GF-D8 (cell line): ENCODE measurements around the gene LAMA1.
"Not testable (repeated sequence)": the region's sequence is repeated elsewhere in the genome, so short reads cannot be mapped to it uniquely, and the experiment has no call there.

ENCODE experiments used
- DNase-seq: peaks from one replicate; lab custom pipeline; 2025; lab: John Stamatoyannopoulos, UW

LAMA1 gene, protein sequence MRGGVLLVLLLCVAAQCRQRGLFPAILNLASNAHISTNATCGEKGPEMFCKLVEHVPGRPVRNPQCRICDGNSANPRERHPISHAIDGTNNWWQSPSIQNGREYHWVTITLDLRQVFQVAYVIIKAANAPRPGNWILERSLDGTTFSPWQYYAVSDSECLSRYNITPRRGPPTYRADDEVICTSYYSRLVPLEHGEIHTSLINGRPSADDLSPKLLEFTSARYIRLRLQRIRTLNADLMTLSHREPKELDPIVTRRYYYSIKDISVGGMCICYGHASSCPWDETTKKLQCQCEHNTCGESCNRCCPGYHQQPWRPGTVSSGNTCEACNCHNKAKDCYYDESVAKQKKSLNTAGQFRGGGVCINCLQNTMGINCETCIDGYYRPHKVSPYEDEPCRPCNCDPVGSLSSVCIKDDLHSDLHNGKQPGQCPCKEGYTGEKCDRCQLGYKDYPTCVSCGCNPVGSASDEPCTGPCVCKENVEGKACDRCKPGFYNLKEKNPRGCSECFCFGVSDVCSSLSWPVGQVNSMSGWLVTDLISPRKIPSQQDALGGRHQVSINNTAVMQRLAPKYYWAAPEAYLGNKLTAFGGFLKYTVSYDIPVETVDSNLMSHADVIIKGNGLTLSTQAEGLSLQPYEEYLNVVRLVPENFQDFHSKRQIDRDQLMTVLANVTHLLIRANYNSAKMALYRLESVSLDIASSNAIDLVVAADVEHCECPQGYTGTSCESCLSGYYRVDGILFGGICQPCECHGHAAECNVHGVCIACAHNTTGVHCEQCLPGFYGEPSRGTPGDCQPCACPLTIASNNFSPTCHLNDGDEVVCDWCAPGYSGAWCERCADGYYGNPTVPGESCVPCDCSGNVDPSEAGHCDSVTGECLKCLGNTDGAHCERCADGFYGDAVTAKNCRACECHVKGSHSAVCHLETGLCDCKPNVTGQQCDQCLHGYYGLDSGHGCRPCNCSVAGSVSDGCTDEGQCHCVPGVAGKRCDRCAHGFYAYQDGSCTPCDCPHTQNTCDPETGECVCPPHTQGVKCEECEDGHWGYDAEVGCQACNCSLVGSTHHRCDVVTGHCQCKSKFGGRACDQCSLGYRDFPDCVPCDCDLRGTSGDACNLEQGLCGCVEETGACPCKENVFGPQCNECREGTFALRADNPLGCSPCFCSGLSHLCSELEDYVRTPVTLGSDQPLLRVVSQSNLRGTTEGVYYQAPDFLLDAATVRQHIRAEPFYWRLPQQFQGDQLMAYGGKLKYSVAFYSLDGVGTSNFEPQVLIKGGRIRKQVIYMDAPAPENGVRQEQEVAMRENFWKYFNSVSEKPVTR (N-terminal part only)

DNA sequence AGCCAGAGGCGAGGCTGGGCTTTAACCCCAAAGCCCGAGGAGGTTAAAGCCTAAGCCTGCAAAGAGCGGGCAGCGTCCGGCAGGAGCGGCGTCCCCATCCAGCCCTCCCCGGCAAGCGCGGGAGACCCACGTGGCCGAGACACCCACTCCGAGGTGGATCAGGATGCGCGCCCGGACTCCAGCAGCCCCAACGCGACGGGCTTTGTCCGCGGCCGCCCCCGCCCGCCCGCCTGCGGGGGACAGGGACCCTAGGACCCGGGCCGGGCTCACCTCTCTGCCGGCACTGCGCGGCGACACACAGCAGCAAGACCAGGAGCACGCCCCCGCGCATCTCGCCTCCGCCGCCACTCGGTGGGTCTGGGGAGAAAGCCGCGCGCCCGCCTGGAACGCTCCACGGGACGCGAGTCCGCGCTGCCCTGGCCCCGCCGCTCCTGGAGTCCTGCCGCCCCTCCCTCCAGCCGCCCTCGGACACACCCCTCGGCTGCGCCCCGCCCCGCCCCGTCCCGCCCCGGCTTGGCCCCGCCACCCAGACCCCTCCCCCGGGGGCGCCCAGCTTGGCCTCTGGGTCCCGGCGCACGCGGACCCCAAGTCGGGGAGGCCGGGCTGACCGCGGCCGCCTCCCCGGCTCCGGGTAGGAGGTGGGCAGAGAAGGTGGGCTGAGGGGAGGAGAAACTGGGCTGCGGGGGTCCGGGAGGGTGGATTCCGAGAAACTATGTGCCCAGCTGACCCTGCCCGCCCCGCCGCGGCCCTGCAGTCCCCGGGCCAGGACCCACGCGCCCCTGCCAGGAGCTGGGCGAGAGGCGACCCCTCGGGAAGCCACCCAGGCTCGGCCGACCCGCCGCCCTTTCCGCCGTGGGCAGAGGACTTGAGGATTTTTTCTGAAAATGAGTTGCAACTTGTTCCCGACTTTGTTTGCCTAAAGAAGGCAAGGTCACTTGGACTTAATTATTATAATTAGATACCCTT, at the start of gene LAMA1:
Gene LAMA1 (minus strand): TSS at position 408 of the 966 bp plus-strand sequence. CDS start 77 bp downstream, at position 331.
- DNase-seq = no peak

DNA sequence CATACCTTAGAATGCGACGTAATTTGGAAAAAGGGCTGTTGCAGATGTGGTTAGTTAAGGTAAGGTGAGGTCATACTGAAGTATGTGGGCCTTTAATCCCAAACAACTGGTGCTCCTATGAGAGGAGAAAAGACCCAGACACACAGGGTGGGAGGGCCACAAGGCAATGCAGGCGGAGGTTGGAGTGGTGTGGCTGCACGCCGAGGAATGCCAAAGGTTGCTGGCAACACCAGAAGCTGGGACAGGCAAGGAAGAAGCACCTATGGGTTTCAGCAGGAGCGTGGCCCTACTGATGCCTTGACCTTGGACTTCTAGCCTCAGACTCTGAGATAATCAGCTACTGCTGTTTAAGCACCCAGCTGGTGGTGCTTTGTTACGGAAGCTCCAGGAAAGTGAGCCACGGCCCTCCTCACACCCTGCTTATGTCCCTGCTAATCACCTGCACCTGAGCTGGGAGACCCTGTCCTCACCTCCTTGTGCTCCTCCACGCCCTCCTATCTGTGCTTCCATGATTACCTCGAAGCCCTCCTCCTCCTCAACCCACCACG, 48.3 kb upstream of the LAMA1 start:
- no peak for DNase-seq

DNA sequence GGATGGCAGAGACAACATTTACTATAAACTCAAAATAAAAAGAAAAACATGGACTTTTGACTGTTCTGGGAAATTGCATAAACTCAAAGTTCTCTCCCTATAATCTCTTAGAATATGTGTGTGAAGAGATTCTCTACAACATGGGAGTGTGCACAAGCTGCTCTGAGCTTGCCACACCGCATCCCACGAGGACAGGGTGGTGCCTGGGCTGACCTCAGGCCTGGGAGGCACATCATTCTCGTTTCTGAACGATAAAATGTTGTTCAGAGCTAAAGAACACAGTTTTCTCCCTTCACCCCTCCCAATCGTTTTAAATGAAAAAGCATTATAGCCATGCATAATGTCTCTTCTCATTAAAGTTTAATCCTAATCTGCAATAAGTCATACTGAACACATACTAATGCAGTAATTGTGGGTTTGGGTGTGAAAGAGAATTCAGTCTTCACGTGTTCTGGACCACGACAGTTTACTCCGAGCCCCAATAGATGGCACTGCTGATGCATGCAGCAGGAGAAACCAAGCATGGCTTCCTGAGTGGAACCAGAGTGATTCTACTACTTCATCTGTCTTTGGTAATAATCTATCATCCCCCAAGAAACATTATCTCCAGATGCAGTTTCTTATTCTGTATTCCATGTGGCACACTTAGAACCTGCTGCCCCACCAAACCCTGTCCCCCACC, 46.9 kb upstream of the LAMA1 start:
- no peak for DNase-seq

DNA sequence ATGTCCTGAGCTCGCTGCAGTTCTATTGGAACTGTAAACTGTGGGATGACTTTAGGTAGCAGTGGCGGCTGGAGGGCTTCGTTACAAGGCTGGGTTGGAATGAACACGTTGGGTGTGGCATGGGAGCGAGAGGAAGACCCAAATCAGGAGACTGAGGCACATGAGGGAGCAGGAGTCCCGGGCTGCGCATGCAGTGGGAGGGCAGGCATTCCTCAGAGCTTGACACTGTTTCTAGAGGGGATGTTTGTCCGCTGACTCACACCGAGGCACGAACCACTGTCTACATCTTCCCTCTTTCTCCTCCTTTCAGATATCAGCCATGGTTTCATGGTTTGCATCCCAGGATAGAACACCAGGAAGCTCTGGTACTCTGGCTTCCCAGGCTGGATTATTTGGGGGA, 40.6 kb upstream of the LAMA1 start:
- DNase-seq = no peak

DNA sequence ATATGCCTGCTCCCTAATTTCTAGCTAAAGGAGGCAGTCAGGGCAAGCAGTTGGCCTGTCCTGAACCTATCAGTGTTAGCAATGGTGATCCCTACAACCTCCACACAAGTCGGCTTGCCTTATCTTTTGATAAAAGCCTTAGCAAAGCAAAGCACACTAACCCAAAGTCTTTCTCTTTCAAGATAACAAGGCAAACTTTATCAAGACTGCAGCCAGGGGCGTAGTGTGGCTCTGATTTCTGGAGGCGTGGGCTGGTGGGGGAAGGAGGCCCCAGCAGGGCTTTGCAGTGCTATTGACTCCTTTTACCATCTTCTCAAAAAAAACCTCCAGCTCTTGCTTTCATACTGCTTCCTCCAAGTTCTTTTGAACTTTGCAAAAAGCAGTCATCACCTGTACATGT, 40.2 kb upstream of the LAMA1 start:
- no peak for DNase-seq

DNA sequence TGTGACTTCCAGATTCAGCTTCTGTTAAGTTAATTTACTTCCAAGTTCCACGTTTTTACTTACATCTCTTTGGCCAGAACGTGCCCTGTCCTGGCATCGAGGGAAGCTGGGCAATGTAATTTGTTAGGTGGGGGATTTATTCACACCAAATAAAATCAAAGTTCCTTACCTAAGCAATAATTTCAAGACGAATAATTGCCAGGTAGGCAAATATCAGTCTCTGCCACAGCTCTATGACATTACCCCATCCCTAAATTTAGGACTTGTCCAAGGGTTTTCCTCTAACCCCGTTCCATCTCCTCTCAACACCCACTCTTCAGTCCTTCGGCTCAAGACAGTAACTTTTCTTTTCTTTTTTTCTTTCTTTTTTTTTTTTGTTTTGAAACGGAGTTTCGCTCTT, 38.3 kb upstream of the LAMA1 start:
- no peak for DNase-seq

DNA sequence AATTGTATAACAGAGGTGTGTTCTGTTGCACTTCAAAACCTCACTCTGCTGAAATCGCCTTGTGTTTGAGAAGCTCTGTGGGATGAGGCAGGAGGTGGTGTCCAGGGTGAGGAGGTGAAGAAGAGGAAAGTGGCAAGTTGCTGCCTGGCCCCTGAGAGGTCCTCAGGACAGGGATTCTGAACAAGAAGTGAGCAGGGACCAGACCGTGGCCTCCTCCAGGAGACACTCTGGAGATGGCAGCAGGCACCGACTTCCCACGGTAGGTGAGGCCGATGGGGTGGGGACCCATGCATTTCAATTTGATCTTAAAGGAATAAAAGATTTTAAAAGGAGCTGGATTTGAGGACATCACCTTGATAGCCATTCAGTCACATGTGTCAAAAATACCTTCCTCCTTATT, 37.5 kb upstream of the LAMA1 start:
- DNase-seq = no peak

DNA sequence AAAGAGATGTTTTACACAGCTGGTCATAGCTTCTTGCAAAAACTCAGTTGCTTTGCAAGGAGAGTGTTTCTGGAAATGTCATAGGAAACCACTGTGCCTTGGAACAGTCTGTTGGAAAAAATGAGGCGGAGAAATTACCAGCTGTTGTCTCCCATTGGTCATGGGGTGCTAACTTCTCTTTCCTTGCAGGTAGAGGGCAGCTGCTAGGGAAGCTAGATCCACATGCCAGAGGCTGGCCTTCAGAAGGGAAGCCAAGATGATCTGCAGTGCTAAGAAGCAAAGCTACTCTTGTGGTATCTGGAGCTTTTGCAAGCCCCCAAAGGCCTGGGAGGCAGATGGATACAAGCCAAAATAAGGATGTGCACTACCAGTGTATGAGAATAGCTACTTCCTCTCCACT, 34.8 kb upstream of the LAMA1 start:
- DNase-seq = no peak

DNA sequence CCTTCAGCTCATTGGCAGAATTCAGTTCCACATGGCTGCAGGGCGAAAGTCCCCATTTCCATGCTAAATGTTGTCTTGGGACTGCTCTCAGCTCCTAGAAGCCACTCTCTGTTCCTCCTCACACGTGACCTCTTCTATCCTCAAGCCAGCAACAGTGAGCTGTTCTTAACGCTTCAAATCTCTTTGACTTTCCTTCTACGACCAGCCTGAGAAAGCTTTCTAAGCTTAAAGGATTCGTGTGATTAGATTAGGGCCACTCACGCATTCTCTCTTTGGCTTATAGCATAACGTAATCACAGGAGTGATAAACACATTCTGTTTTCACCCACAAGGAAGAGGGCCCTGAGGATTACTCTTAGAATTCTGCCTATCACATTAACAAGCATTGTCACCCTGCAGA, 29.8 kb upstream of the LAMA1 start:
- DNase-seq = no peak

DNA sequence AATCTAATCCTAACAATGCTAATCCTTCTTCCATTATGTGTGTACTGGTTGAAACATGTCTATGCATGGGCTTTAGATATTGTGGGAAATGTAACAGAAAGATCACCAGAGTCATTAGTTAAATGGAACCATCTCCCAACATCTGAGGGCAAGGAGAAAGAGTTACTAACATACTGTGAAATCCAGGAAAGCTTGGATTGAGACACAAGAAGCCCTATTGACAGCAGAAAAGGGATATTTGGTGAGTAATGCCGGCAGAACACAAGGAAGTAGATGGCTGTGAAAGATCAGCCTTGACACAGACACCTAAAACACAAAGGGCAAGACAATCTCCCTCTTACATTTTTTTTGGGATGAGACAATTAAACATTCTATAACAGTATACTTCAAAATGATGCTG, 28.5 kb upstream of the LAMA1 start:
- DNase-seq = no peak

DNA sequence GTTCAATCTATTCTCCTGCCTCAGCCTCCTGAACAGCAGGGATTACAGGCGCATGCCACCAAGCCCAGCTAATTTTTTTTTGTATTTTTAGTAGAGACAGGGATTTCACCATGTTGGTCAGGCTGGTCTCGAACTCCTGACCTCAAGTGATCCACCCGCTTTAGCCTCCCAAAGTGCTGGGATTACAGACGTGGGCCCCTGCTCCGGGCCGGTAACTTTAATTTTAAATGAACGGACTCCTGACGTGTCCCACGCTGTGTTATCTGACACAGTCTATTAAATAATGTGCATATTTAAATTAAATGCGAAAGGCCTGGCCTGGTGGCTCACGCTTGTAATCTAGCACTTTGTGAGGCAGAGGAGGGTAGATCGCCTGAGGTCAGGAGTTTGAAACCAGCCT, 27.3 kb upstream of the LAMA1 start:
- not testable (repeated sequence) for DNase-seq

DNA sequence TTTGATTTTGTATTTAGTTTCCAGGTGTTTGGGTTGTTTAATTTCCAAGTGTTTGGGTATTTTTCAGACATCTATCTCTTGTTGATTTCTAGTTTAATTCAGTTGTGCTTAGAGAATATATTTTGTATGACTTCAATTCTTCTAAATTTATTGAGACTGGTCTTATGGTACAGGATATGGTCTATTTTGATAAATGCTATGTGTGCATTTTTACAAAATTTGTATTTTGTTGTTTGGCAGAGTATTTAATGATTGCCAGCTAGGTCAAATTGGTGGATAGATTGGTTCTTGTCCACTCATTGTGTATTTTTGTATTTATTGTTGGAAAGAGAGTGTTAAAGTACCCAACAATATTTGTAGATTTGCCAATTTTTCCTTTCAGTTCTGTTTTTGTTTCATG, 23.7 kb upstream of the LAMA1 start:
- DNase-seq = no peak

DNA sequence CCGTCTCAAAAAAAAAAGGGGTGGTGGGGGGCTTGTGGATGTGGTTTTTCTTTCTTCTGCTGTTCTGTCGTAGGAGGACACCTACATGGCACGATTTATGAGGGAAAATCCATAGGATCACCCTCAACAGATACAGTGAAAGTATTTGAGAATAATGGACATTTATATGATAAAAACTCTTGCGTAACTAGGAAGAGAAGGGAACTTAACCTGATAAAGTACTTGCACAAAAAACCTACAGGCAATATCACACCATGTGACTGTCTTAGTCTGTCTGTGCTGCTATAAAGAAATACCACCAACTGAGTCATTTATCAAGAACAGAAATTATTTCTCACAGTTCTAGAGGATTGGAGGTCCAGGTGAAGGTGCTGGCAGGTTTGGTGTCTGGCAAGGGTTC, 21.8 kb upstream of the LAMA1 start:
- no peak for DNase-seq

DNA sequence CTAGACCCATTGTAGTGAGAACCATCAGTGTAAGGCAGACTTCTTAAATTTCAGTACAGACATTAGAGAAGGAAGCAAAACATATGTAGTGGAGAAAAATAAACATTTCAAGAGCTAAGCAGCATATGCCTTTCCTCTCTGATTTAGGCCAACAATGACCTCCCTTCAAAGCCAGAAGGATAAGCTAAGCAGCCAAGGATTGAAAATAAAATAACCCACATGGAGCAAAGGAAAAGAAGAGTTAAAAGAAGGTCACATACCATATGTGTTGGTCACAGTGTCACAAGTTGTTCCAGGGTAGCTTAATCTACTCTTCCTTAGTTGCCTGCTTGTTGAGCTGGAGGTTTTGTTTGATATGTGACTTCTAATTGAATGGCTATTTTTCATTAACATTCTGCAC, 15.6 kb upstream of the LAMA1 start:
- DNase-seq = no peak

DNA sequence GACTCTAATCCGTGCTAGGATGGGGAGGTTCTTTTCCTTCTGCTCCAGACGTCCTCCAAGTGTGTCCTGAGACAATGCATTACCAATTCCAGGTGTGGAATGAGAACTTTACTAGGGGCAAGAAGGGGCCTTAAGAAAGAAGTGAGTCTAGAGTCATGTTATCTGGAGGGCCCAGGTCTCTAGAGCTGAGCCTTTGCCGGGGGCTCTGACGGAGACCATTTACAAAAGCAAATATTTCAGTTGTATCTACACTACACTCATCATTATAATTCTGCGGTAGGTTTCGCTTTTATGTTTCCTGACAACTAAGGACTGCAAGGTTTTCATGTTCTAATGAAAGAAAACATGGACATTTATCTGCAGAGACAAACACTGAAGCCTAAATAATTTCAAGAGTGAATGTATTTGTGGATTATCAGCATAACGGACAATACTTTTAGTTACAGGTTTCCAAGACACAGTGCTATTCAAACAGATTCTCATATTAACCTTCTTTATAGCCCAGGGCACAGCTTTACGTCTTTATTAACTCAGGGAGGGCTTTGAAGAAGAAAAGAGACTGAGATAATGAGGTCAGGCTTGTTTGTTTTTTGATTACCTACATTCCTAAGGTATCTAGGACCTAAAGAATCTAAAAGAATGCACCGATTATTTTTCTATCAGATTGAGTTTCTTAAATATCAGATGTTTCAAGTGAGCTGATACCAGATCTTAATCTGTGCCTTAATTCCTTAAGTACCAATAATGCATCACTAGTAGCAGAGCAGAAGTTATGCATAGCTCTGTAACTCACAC, 15.0 kb upstream of the LAMA1 start:
- DNase-seq = no peak

DNA sequence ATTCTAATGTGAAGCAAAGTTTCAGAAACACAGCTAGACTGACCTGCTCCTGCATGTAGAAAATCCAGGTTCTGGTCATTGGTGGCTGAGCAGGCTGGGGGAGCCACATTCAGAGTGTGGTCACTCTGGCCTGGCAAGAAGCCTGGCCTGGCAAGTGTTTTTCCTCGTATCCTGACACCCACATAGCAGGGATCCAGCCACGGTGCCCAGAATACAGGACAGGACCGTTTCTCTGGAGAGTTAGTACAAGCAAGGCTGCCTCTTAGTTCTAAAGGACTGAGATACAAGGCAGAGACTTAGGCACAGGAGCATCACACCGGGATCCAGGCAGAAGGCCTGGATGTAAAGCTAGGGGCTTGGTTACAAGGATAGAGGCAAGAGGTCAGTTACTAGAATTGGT, 4.8 kb upstream of the LAMA1 start:
- DNase-seq = no peak

DNA sequence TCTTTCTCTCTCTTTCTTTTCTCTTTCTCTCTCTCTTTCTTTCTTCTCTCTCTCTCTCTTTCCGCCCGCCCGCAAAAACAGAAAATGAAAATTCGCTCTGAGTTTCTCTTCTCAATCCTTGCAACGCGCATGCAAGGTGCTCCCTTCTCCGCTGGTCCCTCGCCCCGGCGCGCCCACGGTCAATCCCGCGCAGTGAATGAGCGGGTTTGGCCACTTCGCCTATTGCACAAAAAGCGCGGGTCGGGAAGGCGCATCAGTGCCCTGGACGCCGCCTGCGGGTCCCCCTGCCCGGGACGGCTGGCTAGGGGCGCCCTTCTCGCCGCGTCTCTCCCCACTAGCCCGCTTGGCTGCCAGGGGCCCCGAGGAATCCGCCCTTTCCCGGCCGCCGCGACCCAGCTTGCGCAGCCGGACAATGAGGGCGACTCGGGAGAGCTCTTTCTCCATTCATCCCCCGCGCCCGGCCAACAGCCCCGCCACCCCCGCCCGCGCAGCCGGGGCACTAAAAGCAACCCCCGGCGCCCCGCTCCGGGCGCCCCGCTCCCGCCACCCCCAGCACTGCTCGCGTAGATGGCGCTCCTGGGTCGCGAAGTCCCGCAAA, 706 bp downstream of the LAMA1 start:
- no peak for DNase-seq

DNA sequence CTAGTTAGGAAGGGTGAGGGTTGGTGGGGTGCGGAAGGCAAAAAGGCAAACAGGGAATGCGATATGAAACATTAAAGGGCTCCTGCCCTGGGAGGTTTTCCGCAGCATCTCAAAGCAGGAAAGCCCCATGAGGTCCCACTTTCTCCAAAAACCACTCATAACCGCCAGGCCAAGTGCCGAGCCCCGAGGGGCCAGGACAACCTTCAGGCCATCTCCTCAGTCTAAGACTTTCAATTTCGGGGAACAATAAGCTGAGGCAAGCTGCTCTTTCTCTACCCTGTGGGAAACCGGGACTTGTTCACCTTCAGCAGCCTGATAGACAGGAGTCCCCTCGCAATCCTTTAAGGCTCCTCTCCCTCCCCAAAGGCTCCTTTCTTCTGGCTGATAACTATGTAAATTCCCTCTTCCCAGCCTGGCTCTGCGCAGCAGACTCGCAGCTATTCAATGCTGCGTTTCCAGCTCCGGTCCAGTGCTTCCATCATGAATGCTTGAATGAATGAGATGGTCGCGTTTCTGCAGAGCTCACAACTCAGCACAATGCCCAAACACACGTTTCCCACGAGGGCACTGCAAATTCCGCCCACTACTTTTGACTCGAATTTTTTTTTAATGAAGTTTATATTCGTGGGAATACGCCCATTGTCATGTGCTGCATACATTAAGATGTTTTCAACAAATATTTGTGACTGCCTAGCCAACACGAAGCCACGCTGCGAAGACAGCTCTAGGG, 1.4 kb downstream of the LAMA1 start:
- DNase-seq = no peak
